A549 (cell line): ENCODE data around the gene PRKAG2. TPM values are rescaled to one million over a fixed set of nuclear protein-coding genes. Genes with fewer than 3 reads are reported as not detected.
"Not testable (repeated sequence)": the region's sequence is repeated elsewhere in the genome, so short reads cannot be mapped to it uniquely, and the experiment has no call there.

Experiments
- ATAC-seq, 2 experiments: fragments of 200-7000 bp in 1 of 2; fragments of >200 bp in 1 of 2; cut with Nextera tagmentation in 1 of 2; cut with Tn5 transposase in 1 of 2; 3 replicates each; pipeline versions ENCODE4 v1.8.0 to v1.9.1; 2018 to 2020; ENCODE audit warnings: mild to moderate bottlenecking in 1 of 2, moderate library complexity in 1 of 2
- CTCF ChIA-PET: fragments of 300-600 bp; sonication (Branson Sonifier 250); formaldehyde crosslinking; extraction: SDS; loops from one replicate; lab custom pipeline; 2021; ENCODE audit warnings: antibody characterized with exemption, inconsistent platforms; lab: Yijun Ruan, JAX
- POLR2A ChIA-PET: fragments of 350-600 bp; formaldehyde crosslinking; extraction: SDS; loops from one replicate; lab custom pipeline; 2021; ENCODE audit warnings: antibody characterized with exemption, inconsistent platforms; lab: Yijun Ruan, JAX
- DNase-seq, 2 experiments: peaks; one replicate each; pipeline versions ENCODE4 v3.0.0 to v3.0.0-alpha.2; 2011 to 2016; ENCODE audit warnings: low read depth in 1 of 2, low spot score in 1 of 2
- FAIRE-seq: peaks from 2 replicates; lab custom pipeline; 2011; peaks lifted over from hg19 to GRCh38; lab: Jason Lieb, UNC
- H3K27ac ChIP-seq, 2 experiments: fragments of >200 bp; sonication (Bioruptor Twin); formaldehyde crosslinking; 3 replicates each; pipeline ENCODE4 v1.5.1; 2016 to 2017
- H3K4me1 ChIP-seq: fragments of >200 bp; sonication (Bioruptor Twin); formaldehyde crosslinking; 3 replicates; pipeline ENCODE4 v1.6.1; 2016
- H3K4me2 ChIP-seq: fragments of >200 bp; sonication (Bioruptor Twin); formaldehyde crosslinking; 3 replicates; pipeline ENCODE4 v1.6.1; 2016
- H3K4me3 ChIP-seq: fragments of >200 bp; sonication (Bioruptor Twin); formaldehyde crosslinking; 3 replicates; pipeline ENCODE4 v1.5.1; 2016
- H3K9me3 ChIP-seq: fragments of >200 bp; sonication (Bioruptor Twin); formaldehyde crosslinking; 3 replicates; pipeline ENCODE4 v1.6.1; 2016
- CBX2 ChIP-seq: fragments of 200-600 bp; sonication (generic); IDR thresholded peaks from 2 replicates; pipeline ENCODE4 v1.6.1; 2016; ENCODE audit warnings: low read depth, mild to moderate bottlenecking, borderline replicate concordance
- CBX8 ChIP-seq: fragments of 200-600 bp; sonication (generic); IDR thresholded peaks from 2 replicates; pipeline ENCODE4 v1.6.1; 2016
- CEBPB ChIP-seq, 2 experiments: fragments of >200 bp in 1 of 2; sonication (Bioruptor Twin) in 1 of 2; formaldehyde crosslinking in 1 of 2; IDR thresholded peaks; 2 replicates each; pipeline ENCODE4 v1.6.1; 2012 to 2016
- FOSL2 ChIP-seq, 2 experiments: fragments of 450-650 bp in 1 of 2; fragments of >200 bp in 1 of 2; sonication (Bioruptor Twin) in 1 of 2; formaldehyde crosslinking; IDR thresholded peaks; 2 replicates each; pipeline versions ENCODE4 v1.5.0 to v1.6.1; 2016 to 2020; ENCODE audit warnings: mild to moderate bottlenecking in 1 of 2, moderate library complexity in 1 of 2
- HES2 ChIP-seq: fragments of >200 bp; sonication (Bioruptor Twin); formaldehyde crosslinking; IDR thresholded peaks from 2 replicates; pipeline ENCODE4 v1.6.1; 2016
- JUNB ChIP-seq: fragments of >200 bp; sonication (Bioruptor Twin); formaldehyde crosslinking; IDR thresholded peaks from 2 replicates; pipeline ENCODE4 v1.6.1; 2016
- PBX3 ChIP-seq: IDR thresholded peaks from 2 replicates; pipeline ENCODE4 v1.6.1; 2012
- POLR2A ChIP-seq: IDR thresholded peaks from 2 replicates; pipeline ENCODE4 v1.6.1; 2012; ENCODE audit warnings: mild to moderate bottlenecking, low read length
- RARB ChIP-seq: fragments of 250-450 bp; sonication (Bioruptor Pico); IDR thresholded peaks from 2 replicates; pipeline ENCODE4 v1.8.0; 2021; ENCODE audit warnings: mild to moderate bottlenecking, moderate library complexity
- RCOR1 ChIP-seq: fragments of 150-350 bp; IDR thresholded peaks from 2 replicates; pipeline ENCODE4 v1.6.1; 2014; ENCODE audit warnings: antibody characterized with exemption, low read length, low read depth
- RFX5 ChIP-seq: fragments of 450-650 bp; IDR thresholded peaks from 2 replicates; pipeline ENCODE4 v1.7.1; 2014; ENCODE audit warnings: antibody characterized with exemption, mild to moderate bottlenecking, moderate library complexity
- ZC3H11A ChIP-seq: fragments of 450-650 bp; IDR thresholded peaks from 2 replicates; pipeline ENCODE4 v1.6.1; 2014; ENCODE audit warnings: antibody characterized with exemption, mild to moderate bottlenecking
- ZNF302 ChIP-seq: fragments of 250-450 bp; sonication (Bioruptor Pico); IDR thresholded peaks from 2 replicates; pipeline ENCODE4 v1.9.0; 2021; ENCODE audit warnings: inconsistent platforms, mild to moderate bottlenecking, moderate library complexity
- WGBS: methylation state at CpG from one replicate; pipeline ENCODE4 v1.1.6; 2017; ENCODE audit errors: missing lambda C conversion rate; 5-methylcytosine and 5-hydroxymethylcytosine counted together
- polyA plus RNA-seq, 4 experiments: library from polyadenylated mRNA; depleted of rRNA in 3 of 4; stranded (reverse); fragments of >200 nt; fragmentation: RNase III in 1 of 4; extraction: RNeasy Plus Mini Kit Qiagen cat#74134 plus additional on column Dnase treatment in 1 of 4; gene quantifications; 2 replicates in 3 of 4; 3 replicates in 1 of 4; pipeline ENCODE4 v1.2.3, GENCODE V29; 2011 to 2017
- TF ChIP-seq, protein P1 (sequence below): IDR thresholded peaks from 2 replicates; pipeline ENCODE4 v1.6.1; 2012
- TF ChIP-seq, protein P2 (sequence below): fragments of >200 bp; sonication (Bioruptor Twin); formaldehyde crosslinking; IDR thresholded peaks from 3 replicates; pipeline ENCODE4 v1.6.1; 2016
- TF ChIP-seq, protein P3 (sequence below): IDR thresholded peaks from 2 replicates; pipeline ENCODE4 v1.6.1; 2012; ENCODE audit warnings: low read depth, borderline replicate concordance

PRKAG2 gene
- polyA plus RNA-seq, 2 of the 4 experiments (the other 2 are of a cell fraction): 26.5 to 31.7 TPM

DNA sequence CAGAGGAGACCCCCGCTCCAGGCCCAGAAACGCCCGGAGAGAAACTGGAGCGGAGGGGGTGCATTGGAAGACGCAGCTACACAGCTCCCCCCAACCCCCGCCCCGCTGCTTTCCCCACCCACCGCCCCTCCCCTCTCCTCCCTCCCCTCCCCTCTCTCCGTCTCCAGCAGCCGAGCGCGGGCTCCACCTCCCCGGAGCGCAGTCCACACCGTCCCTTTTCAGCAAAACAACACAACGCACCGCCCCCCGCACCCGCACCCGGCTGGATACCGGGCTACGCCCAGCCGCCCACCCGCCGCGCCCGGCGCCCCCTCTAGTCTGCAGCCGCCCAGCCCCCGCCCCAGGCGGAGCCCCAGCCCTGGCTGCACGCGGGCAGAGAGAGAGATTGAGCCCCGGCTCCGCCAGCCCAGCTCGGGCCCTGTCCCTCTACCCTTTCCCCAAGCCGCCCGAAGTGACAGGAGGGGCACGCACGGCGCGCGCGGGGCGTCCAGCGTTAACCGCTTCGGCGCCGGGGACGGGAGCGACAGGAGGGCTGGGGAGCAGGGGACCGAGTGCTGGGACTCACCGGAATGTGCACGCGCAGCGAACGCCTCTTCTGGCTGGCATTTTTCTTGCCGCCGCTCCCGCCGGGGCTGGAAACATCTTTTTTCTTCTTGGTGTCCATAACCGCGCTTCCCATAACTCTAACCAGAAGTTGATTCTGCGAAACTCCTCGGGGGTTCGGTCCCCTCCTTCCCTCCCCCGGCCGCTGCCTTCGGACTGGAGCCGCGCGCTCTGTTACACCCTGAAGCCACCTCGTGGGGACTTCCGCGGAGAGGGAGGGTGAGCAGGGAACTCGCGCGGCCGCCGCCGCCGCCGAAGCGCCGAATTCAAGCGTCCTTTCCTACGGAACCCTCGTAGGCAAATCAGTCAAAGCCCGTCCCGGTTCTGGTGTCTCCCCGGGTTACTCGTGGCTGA lies 695 bp downstream of the PRKAG2 start:
- POLR2A ChIA-PET: no interaction called here
- ATAC-seq (peak; percentile 67 to 81), FAIRE-seq (no peak), DNase-seq (peak; percentile 53 to 54)
- Histone ChIP-seq H3K4me2 (peak overlapping the region; percentile 99), H3K4me1 (peaks cover 11% of the 10 kb centered on the region; the same call in 2 of the 3 replicates), H3K9me3 (no peaks in the 10 kb centered on the region), H3K4me3 (peak overlapping the region; percentile 64), H3K27ac (peak overlapping the region; percentile 77 to 85; a peak in 5 of 6 replicates)
- TF ChIP-seq, protein P1, sequence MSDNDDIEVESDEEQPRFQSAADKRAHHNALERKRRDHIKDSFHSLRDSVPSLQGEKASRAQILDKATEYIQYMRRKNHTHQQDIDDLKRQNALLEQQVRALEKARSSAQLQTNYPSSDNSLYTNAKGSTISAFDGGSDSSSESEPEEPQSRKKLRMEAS: peak; percentile 44; the same call in 1 of the 2 replicates
- no peak for TF ChIP-seq RCOR1
- TF ChIP-seq POLR2A: no peak
- no peak for TF ChIP-seq HES2
- no peak for TF ChIP-seq CBX8
- no peak for TF ChIP-seq RARB
- no peak for TF ChIP-seq PBX3
- no peak for TF ChIP-seq ZNF302 (CRISPR knock-in tag)
- no peak for TF ChIP-seq CBX2
- CTCF ChIA-PET: interaction anchor here (0.9 to 3.7 kb wide), 7 partner anchors 10 to 93 kb away, joined by 3 to 30 read pairs (median 3); no protein-coding TSS in a partner anchor
- 2% methylated on average over 47 of the region's 93 CpGs for WGBS

DNA sequence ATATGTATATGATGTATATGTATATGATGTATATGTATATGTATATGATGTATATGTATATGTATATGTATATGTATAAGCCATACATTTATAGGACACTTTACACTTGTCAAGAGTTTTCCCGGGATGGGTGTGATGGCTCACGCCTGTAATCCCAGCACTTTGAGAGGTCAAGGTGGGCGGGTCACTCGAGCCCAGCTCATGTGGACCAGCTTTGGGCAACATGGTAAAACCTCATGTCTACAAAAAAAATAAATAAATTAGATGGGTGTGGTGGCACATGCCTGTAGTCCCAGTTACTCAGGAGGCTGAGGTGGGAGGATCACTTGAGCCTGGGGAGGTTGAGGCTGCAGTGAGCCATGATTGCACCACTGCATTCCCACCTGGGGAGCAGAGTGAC lies 2.4 kb downstream of the PRKAG2 start:
- H3K27ac ChIP-seq, DNase-seq, POLR2A ChIA-PET, H3K9me3 ChIP-seq, ATAC-seq, H3K4me3 ChIP-seq, FAIRE-seq: not testable (repeated sequence)
- WGBS: 25% methylated on average over 4 of the region's 4 CpGs
- CTCF ChIA-PET: interaction anchor here (3.7 kb wide), 1 partner anchor 91 kb away, joined by 30 read pairs; no protein-coding TSS in a partner anchor
- peak overlapping the region; percentile 99; the same call in 2 of the 3 replicates for H3K4me2 ChIP-seq
- H3K4me1 ChIP-seq: peaks cover 19% of the 10 kb centered on the region

DNA sequence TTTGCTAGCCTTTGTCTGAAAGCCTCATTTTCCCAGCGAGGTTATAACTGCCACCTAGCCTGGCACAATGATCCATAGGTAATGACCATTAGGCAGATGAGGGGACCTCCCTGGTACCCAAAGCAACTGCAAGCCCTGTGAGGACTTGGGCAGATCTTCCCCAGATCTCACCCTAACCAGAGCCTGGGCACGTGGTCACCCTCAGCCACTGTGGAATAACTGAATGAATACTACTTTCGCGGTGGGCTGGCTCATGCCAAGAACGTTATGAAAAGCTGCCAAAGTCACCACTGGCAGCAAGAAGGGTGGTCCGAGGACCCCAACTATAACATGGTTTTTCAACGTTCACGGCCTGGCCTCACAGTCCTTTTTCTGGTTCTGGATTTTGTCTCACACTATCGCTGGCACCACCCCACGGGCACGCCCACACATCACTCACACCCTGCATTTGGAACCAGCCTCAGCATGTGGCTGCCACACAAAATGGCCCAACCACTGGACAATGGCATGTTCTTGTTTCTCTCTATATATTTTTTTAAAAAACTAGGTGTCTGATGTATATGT lies 3.4 kb downstream of the PRKAG2 start:
- no peak overlapping the region for H3K4me3 ChIP-seq
- CTCF ChIA-PET: no interaction called here
- DNase-seq (no peak), ATAC-seq (no peak), FAIRE-seq (no peak)
- H3K9me3 ChIP-seq: no peaks in the 10 kb centered on the region
- TF ChIP-seq, protein P2, sequence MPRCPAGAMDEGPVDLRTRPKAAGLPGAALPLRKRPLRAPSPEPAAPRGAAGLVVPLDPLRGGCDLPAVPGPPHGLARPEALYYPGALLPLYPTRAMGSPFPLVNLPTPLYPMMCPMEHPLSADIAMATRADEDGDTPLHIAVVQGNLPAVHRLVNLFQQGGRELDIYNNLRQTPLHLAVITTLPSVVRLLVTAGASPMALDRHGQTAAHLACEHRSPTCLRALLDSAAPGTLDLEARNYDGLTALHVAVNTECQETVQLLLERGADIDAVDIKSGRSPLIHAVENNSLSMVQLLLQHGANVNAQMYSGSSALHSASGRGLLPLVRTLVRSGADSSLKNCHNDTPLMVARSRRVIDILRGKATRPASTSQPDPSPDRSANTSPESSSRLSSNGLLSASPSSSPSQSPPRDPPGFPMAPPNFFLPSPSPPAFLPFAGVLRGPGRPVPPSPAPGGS: no peak
- TF ChIP-seq FOSL2 (IDR thresholded peaks at IDR 0.05): no peak
- TF ChIP-seq FOSL2 (CRISPR knock-in tag; IDR thresholded peaks at IDR 0.05): no peak
- TF ChIP-seq HES2: no peak
- no peak for TF ChIP-seq POLR2A
- TF ChIP-seq RFX5: no peak
- TF ChIP-seq CEBPB (IDR thresholded peaks at IDR 0.05): no peak
- TF ChIP-seq, protein P3, sequence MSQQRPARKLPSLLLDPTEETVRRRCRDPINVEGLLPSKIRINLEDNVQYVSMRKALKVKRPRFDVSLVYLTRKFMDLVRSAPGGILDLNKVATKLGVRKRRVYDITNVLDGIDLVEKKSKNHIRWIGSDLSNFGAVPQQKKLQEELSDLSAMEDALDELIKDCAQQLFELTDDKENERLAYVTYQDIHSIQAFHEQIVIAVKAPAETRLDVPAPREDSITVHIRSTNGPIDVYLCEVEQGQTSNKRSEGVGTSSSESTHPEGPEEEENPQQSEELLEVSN: no peak
- no peak for TF ChIP-seq CBX2
- no peak for TF ChIP-seq ZC3H11A
- no peak for TF ChIP-seq JUNB
- H3K4me1 ChIP-seq: peaks cover 19% of the 10 kb centered on the region
- POLR2A ChIA-PET: no interaction called here
- WGBS: 30% methylated on average over 11 of the region's 11 CpGs
- H3K27ac ChIP-seq: no peak overlapping the region
- no peak overlapping the region for H3K4me2 ChIP-seq
